Fibroblast of skin of right quadriceps (primary cell): ENCODE measurements around the gene CASK.
"Not testable (repeated sequence)": the region's sequence is repeated elsewhere in the genome, so short reads cannot be mapped to it uniquely, and the experiment has no call there.

Experiments
- DNase-seq: peaks from one replicate; pipeline ENCODE4 v3.0.0-alpha.2; 2013

Gene CASK

DNA sequence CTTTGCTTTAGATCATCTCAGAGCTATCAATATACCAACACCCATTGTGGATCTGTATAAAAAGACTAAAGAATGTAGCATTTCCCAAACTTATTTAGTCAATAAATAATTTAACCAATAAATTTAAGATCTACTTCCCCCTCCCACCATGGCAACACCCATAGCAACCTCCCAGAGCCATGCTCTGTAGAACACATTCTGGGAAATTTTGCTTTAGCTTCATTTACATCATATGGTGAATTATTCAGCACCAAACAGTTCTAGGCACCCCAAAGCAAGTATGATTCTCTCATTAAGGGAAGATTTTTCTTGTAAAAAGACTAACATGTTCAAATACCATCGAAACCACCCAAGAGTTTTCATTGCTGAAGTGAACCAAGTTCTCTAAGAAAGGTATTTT lies 315.1 kb downstream of the CASK start:
- no peak for DNase-seq

- DNase-seq: no peak
Observed at GRCh38 chrX:41607264-41607832, 316.0 kb downstream of the CASK start.

- not testable (repeated sequence) for DNase-seq
Observed at GRCh38 chrX:41606057-41606456, 317.3 kb downstream of the CASK start.

DNA sequence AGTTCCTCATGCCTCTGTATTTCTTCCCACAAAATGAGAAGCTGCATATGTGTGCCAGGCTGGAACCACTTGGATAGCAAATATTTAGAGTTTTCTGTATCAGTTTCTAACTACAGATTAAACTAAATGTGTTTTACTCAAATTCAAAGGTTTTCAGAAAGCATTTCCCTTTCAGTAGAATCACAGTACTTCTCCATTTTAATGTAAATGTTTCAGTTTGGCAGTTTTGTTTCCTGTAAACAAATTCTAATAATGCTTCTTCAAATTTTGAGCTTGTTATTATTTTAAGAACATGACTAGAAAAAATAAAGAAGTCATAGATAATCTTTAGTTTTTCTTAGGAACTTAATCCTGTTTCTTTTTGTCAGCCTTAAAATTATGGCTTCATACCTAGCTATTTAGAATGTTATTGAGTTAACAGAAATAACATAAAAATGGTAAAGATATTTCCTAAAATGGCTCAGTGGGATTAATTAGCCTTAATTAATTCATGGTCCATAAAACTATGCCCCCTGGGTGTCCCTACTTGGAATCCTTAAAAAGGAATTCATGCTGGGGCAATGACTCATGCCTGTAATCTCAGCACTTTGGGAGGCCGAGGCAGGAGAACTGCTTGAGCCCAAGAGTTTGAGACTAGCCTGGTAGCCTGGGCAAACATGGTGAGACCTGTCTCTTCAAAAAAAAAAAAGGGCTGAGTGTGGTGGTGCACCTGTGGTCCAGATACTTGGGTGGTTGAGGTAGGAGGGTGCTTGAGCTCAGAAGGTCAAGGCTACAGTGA lies 318.4 kb downstream of the CASK start:
- peak; percentile 18 for DNase-seq

GRCh38 chrX:41604177-41604576 lies 319.2 kb downstream of the CASK start:
- no peak for DNase-seq

GRCh38 chrX:41603596-41603995 lies 319.8 kb downstream of the CASK start:
- DNase-seq: no peak

- DNase-seq: peak; percentile 11
Observed at GRCh38 chrX:41602816-41603345, 320.5 kb downstream of the CASK start.

- peak; percentile 80 for DNase-seq
Observed at GRCh38 chrX:41600291-41600690, 323.1 kb downstream of the CASK start.

DNA sequence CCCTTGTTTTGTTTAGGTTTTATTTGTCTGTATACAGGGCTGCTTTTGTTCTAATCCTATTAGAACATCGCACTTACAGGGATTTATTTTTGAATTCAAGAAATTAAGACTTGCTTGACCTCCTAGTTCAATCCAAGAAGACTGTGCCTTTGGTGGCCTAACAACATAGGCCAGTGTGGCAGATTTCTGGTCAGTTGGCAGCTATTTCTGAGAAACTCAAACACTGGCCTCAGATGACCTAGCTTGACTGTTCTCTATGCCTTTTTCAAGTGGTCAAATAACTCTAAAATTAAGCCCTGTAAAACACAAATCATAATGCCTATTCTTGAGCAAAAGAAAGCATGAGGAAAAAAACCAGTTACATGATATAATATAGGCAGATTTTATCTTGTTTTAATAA lies 323.8 kb downstream of the CASK start:
- no peak for DNase-seq

DNA sequence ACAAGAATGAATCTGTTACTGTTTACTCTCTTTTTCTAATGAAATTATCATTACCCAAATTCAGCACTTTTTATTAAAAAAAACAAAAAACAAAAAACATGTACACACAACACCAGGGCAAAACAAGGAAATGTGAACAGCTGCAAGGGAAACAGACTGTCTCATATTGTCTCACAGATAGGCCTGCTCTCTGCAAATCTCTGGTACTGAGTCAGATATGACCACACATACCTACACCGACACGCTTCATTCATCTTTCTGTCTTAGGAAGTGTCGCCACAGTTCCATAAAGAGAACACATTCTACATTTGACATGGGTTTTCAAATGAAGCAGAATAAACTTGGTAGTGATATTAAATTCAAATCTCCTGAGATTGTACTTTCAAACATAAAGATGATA lies 326.8 kb downstream of the CASK start:
- peak; percentile 1 for DNase-seq

- DNase-seq: no peak
Observed at GRCh38 chrX:41594634-41595033, 328.7 kb downstream of the CASK start.

- no peak for DNase-seq
Observed at GRCh38 chrX:41591906-41592305, 331.4 kb downstream of the CASK start.

GRCh38 chrX:41590641-41591040 lies 332.7 kb downstream of the CASK start:
- no peak for DNase-seq

- peak; percentile 7 for DNase-seq
Observed at GRCh38 chrX:41589634-41590270, 333.6 kb downstream of the CASK start.

DNA sequence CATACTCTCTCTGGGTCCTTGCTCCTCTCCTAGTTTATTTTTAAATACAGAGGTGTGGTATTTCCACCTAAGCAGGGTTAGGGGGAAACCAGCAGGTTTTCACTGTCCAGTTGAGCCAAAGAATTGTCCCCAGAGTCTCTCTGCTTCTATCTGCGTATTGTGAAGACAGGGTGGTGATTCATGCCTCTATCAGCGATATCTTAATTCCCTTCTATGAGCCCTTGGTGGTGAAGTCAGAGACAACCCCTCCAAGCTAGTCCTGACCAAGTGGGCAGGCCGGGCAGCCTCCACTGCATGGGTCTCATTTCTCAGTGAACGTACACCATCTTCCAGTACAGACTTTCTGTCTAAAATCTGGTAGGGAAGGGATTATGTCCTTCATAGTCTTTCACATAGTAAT lies 335.1 kb downstream of the CASK start:
- DNase-seq: no peak

DNA sequence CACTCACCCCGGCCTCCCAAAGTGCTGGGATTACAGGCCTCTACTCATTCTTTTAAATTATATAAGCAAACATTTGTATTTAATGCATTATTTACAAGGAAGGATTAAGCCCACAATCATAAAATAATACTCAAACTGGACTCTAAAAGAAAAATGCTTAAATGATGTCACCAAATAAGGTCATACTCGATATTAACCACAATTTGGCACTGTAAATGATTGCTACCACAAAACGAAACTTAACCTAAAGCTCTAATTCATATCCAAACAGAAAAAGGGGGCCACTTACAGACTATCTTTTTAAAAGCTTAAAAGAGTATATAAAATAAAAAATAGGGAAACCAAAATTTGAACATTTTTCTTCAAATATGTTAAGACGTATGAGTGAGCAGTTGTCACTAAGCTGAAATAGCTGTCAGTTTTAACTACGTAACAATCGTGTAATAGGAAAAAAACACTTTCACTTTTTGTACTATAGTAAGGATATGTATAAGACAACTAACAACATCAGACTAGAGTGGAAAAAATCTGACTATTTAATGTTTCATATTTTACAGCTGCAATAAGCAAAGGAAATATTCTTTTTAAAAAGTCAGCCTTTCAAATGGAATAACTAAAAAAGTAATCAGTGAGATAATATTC lies 342.8 kb downstream of the CASK start:
- DNase-seq: no peak

- DNase-seq: no peak
Observed at GRCh38 chrX:41563876-41564275, 359.5 kb downstream of the CASK start.

- DNase-seq: peak; percentile 71
Observed at GRCh38 chrX:41561045-41561444, 362.3 kb downstream of the CASK start.

GRCh38 chrX:41559235-41560052 lies 363.9 kb downstream of the CASK start:
- peak; percentile 78 for DNase-seq

GRCh38 chrX:41558531-41558930 lies 364.8 kb downstream of the CASK start:
- peak; percentile 16 for DNase-seq

- DNase-seq: peak; percentile 17
Observed at GRCh38 chrX:41556958-41557357, 366.4 kb downstream of the CASK start.

DNA sequence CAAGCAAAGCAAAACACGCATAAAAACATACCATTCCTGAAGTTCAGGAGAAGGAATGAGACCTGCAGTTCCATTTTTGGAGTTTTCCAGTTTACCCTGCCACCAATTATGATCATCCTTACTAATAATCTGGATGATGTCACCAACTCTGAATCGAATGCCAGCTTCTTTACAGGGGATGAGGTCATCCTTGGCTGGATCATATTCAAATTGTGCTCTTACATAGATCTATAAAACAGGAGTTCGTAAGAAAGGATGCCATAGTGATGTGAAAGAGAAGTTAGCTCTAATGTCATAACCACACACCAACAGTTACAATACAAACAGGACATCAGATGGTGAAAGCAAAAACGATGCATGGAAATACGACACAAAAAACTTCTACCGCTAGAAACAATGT lies 369.7 kb downstream of the CASK start:
- peak; percentile 29 for DNase-seq

GRCh38 chrX:41548411-41548810 lies 374.9 kb downstream of the CASK start:
- no peak for DNase-seq
